NCI-H446 (cell line): ENCODE measurements around the gene DYDC2.
A peak's percentile ranks its signal among the peaks of the same experiment; 100 is the strongest.
"Not testable (repeated sequence)": the region's sequence is repeated elsewhere in the genome, so short reads cannot be mapped to it uniquely, and the experiment has no call there.

Source experiments
- DNase-seq, 2 experiments: peaks; one replicate each; lab custom pipeline; 2025; lab: John Stamatoyannopoulos, UW

The DYDC2 gene

GRCh38 chr10:80413271-80413996, 56.9 kb downstream of the DYDC2 start:
- peak in 1 of 2 experiments; percentile 59 for DNase-seq

- no peak for DNase-seq
These were observed 57.7 kb downstream of the DYDC2 start for GRCh38 chr10:80414142-80414895.

- no peak for DNase-seq
These were observed 59.3 kb downstream of the DYDC2 start for GRCh38 chr10:80415734-80416478.

- DNase-seq, result peak in 1 of 2 experiments; percentile 35
These were observed 60.0 kb downstream of the DYDC2 start for GRCh38 chr10:80416479-80417098.

GRCh38 chr10:80417256-80417655, 60.7 kb downstream of the DYDC2 start:
- not testable (repeated sequence) for DNase-seq
